Testis (tissue), 2 donors: ENCODE measurements around the gene PRF1.

Experiments used
- CTCF ChIP-seq, 3 experiments: fragments of 450-650 bp in 2 of 3; fragments of 200-600 bp in 1 of 3; sonication (generic) in 1 of 3; IDR thresholded peaks; one replicate each; pipeline ENCODE4 v1.5.1; 2016 to 2019; ENCODE audit warnings: antibody characterized with exemption in 3 of 3, mild to moderate bottlenecking in 2 of 3, moderate library complexity in 1 of 3
- POLR2A ChIP-seq: fragments of 450-650 bp; IDR thresholded peaks from one replicate; pipeline ENCODE4 v1.6.1; 2017; ENCODE audit warnings: antibody characterized with exemption, mild to moderate bottlenecking, moderate library complexity

DNA sequence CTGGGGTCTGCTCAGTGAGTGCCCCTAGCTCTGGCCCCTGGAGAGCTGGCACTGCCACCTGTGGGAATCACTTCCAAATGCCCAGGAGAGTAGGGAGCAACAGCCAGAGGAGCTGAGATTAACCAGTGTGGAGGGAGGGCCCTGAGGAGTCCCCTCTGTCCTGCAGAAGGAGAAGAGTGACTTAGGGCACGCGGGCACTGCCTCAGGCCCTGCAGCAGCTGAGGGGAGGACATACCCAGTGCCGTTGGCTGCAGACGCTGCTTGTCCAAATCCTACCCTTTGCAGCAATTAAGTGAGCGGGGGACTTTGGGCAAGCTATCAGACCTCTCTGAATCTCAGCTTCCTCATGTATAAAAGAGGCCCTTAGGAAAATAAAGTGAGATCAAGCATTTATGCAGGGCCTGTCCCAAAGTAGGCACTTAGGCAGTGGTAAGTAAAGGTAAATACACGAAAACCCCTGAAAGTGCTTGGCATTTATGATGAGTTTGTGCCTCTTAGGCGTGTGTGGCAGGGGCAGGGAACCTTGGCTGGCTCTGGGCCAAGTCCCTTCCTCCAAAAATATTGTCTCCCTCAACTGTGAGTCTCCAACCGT lies 16.9 kb downstream of the PRF1 start:
- TF ChIP-seq CTCF (IDR thresholded peaks at IDR 0.05) (no peak), POLR2A (no peak)
